Measurements from ENCODE around the gene PAK1.

DNA sequence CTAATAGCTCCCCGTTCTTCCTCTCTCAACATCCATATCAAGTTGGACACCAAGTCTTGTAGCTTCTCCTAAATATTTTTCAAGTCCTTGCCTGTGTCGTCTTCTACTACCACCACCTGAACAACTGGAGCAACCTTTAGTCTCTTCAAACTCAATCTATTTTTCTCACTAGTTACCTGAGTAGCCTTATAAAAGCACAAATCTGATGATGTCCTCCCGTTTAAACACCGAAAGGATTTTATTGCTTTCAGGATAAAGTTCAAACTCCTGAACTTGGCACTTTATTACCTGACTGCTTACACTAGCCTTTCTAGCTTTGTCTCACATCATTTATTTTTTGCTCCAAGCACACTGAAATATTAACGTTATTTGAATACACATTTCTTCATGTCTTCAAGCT lies 1.3 kb upstream of the PAK1 start:
- TF ChIP-seq, protein P1, sequence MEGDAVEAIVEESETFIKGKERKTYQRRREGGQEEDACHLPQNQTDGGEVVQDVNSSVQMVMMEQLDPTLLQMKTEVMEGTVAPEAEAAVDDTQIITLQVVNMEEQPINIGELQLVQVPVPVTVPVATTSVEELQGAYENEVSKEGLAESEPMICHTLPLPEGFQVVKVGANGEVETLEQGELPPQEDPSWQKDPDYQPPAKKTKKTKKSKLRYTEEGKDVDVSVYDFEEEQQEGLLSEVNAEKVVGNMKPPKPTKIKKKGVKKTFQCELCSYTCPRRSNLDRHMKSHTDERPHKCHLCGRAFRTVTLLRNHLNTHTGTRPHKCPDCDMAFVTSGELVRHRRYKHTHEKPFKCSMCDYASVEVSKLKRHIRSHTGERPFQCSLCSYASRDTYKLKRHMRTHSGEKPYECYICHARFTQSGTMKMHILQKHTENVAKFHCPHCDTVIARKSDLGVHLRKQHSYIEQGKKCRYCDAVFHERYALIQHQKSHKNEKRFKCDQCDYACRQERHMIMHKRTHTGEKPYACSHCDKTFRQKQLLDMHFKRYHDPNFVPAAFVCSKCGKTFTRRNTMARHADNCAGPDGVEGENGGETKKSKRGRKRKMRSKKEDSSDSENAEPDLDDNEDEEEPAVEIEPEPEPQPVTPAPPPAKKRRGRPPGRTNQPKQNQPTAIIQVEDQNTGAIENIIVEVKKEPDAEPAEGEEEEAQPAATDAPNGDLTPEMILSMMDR (IDR thresholded peaks at IDR 0.05): no peak
- TF ChIP-seq POLR2A (IDR thresholded peaks at IDR 0.05): no peak
